ENCODE results near the gene UTP25. TPM values are rescaled to one million over a fixed set of nuclear protein-coding genes. Genes with fewer than 3 reads are reported as not detected.

UTP25 gene
- polyA plus RNA-seq, 1 donor from 2014 or later = 6.1 TPM

DNA sequence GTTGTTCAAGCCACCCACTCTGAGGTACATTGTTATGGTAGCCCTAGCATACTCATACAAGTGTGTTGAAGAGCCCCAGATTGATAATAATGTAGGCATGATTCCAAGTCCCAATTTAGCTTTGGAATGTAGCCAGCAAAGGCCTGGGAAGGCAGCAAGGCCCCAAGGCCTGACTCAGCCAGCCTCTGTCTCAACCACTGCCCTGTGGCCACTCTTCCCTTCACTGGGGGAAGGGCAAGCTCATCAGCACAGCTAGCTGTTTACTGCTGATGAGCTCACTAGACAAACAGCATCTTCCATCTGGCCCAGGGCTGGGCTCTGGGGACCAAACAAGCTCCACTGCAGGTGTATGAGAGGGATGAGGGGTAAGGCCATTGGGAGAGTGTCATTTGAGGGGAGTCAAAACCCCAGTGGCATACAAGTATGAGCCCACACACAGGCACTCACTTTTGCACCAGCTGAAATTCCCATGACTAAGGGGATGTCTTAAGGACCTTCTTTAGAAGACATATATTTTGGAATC, 19.7 kb upstream of the UTP25 start:
- Histone ChIP-seq H3K9ac (ENCODE audit: low read length) (no peak overlapping the region), H3K9me3 (ENCODE audit: low read length) (no peaks in the 10 kb centered on the region), H3F3A (ENCODE audit: insufficient read depth, low read length, poor library complexity, severe bottlenecking) (no peaks in the 10 kb centered on the region), H3K4me3 (ENCODE audit: low read length) (no peak overlapping the region), H2AFZ (ENCODE audit: low read depth, low read length) (no peak overlapping the region), H3K27ac (ENCODE audit: low read length) (no peak overlapping the region), H3K9me2 (ENCODE audit: insufficient read depth, low read length) (no peaks in the 10 kb centered on the region), H3K36me3 (ENCODE audit: insufficient read depth, low read length) (no peaks in the 10 kb centered on the region), H4K20me1 (ENCODE audit: insufficient read depth) (no peaks in the 10 kb centered on the region), H3K4me2 (ENCODE audit: low read length) (no peak overlapping the region), H3K79me2 (replicated peaks; ENCODE audit: insufficient read depth, low read length) (no peaks in the 10 kb centered on the region), H3K27me3 (ENCODE audit: insufficient read depth, low read depth, low read length) (peaks cover 27% of the 10 kb centered on the region)
- TF ChIP-seq POLR2AphosphoS5 (IDR thresholded peaks at IDR 0.05) (no peak), RAD21 (conservative IDR thresholded peaks at IDR 0.05) (no peak), CTCF (IDR thresholded peaks at IDR 0.05; ENCODE audit: poor library complexity, severe bottlenecking) (no peak)
- TF ChIP-seq, protein P1, sequence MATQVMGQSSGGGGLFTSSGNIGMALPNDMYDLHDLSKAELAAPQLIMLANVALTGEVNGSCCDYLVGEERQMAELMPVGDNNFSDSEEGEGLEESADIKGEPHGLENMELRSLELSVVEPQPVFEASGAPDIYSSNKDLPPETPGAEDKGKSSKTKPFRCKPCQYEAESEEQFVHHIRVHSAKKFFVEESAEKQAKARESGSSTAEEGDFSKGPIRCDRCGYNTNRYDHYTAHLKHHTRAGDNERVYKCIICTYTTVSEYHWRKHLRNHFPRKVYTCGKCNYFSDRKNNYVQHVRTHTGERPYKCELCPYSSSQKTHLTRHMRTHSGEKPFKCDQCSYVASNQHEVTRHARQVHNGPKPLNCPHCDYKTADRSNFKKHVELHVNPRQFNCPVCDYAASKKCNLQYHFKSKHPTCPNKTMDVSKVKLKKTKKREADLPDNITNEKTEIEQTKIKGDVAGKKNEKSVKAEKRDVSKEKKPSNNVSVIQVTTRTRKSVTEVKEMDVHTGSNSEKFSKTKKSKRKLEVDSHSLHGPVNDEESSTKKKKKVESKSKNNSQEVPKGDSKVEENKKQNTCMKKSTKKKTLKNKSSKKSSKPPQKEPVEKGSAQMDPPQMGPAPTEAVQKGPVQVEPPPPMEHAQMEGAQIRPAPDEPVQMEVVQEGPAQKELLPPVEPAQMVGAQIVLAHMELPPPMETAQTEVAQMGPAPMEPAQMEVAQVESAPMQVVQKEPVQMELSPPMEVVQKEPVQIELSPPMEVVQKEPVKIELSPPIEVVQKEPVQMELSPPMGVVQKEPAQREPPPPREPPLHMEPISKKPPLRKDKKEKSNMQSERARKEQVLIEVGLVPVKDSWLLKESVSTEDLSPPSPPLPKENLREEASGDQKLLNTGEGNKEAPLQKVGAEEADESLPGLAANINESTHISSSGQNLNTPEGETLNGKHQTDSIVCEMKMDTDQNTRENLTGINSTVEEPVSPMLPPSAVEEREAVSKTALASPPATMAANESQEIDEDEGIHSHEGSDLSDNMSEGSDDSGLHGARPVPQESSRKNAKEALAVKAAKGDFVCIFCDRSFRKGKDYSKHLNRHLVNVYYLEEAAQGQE (IDR thresholded peaks at IDR 0.05; ENCODE audit: borderline replicate concordance) = no peak

GRCh38 chr1:209809611-209810010, 18.2 kb upstream of the UTP25 start:
- H3K27me3 ChIP-seq (ENCODE audit: insufficient read depth, low read depth, low read length) = peaks cover 18% of the 10 kb centered on the region
- H3K4me2 ChIP-seq (ENCODE audit: low read length) = no peak overlapping the region
- TF ChIP-seq EP300 (conservative IDR thresholded peaks at IDR 0.05; ENCODE audit: poor library complexity, severe bottlenecking) (no peak), SMC3 (conservative IDR thresholded peaks at IDR 0.05; ENCODE audit: poor library complexity) (no peak), MXI1 (conservative IDR thresholded peaks at IDR 0.05; ENCODE audit: poor library complexity, severe bottlenecking) (no peak), RAD21 (conservative IDR thresholded peaks at IDR 0.05) (no peak), TAF1 (IDR thresholded peaks at IDR 0.05; ENCODE audit: low read depth) (no peak), EZH2 (IDR thresholded peaks at IDR 0.05; ENCODE audit: borderline replicate concordance, insufficient read depth, low read length, poor library complexity, severe bottlenecking) (no peak), CTCF (IDR thresholded peaks at IDR 0.05; ENCODE audit: poor library complexity, severe bottlenecking) (no peak), POLR2AphosphoS5 (IDR thresholded peaks at IDR 0.05) (no peak)
- TF ChIP-seq, protein P1 (IDR thresholded peaks at IDR 0.05; ENCODE audit: borderline replicate concordance) = no peak
- no peak overlapping the region for H3K4me3 ChIP-seq (ENCODE audit: low read length)
- no peaks in the 10 kb centered on the region for H3K9me2 ChIP-seq (ENCODE audit: insufficient read depth, low read length)
- H3K27ac ChIP-seq (ENCODE audit: low read length) = no peak overlapping the region
- no peak overlapping the region for H2AFZ ChIP-seq (ENCODE audit: low read depth, low read length)
- H3K9me3 ChIP-seq (ENCODE audit: low read length) = no peaks in the 10 kb centered on the region
- H3K9ac ChIP-seq (ENCODE audit: low read length) = no peak overlapping the region
- H3K36me3 ChIP-seq (ENCODE audit: insufficient read depth, low read length) = no peaks in the 10 kb centered on the region
- H4K20me1 ChIP-seq (ENCODE audit: insufficient read depth) = no peaks in the 10 kb centered on the region
- H3F3A ChIP-seq (ENCODE audit: insufficient read depth, low read length, poor library complexity, severe bottlenecking) = no peaks in the 10 kb centered on the region
- no peaks in the 10 kb centered on the region for H3K79me2 ChIP-seq (replicated peaks; ENCODE audit: insufficient read depth, low read length)
